ENCODE results near the gene IL4.
"Not testable (repeated sequence)": the region's sequence is repeated elsewhere in the genome, so short reads cannot be mapped to it uniquely, and the experiment has no call there.

Gene IL4

GRCh38 chr5:132674671-132675506, 1.1 kb downstream of the IL4 start:
- no peak for FAIRE-seq

GRCh38 chr5:132675936-132676689, 2.3 kb downstream of the IL4 start:
- no peak for FAIRE-seq

- FAIRE-seq = no peak
Measured at GRCh38 chr5:132677191-132677590, 3.4 kb downstream of the IL4 start.

GRCh38 chr5:132677682-132678400, 4.1 kb downstream of the IL4 start:
- no peak for FAIRE-seq

- FAIRE-seq = no peak
Measured at GRCh38 chr5:132678735-132679134, 4.9 kb downstream of the IL4 start.

GRCh38 chr5:132679166-132679565, 5.4 kb downstream of the IL4 start:
- FAIRE-seq = no peak

GRCh38 chr5:132679717-132680380, 6.1 kb downstream of the IL4 start:
- FAIRE-seq = no peak

GRCh38 chr5:132680780-132681475, 7.1 kb downstream of the IL4 start:
- FAIRE-seq = no peak

- FAIRE-seq = no peak
Measured at GRCh38 chr5:132681476-132681831, 7.7 kb downstream of the IL4 start.

GRCh38 chr5:132681983-132682382, 8.2 kb downstream of the IL4 start:
- no peak for FAIRE-seq

GRCh38 chr5:132684491-132684890, 10.7 kb downstream of the IL4 start:
- FAIRE-seq = no peak

GRCh38 chr5:132684922-132685720, 11.3 kb downstream of the IL4 start:
- FAIRE-seq = no peak

GRCh38 chr5:132686193-132686592, 12.4 kb downstream of the IL4 start:
- FAIRE-seq = no peak

GRCh38 chr5:132687995-132688394, 14.2 kb downstream of the IL4 start:
- no peak for FAIRE-seq

- no peak for FAIRE-seq
Measured at GRCh38 chr5:132688536-132689339, 14.9 kb downstream of the IL4 start.

- FAIRE-seq = no peak
Measured at GRCh38 chr5:132689513-132689912, 15.7 kb downstream of the IL4 start.

- no peak for FAIRE-seq
Measured at GRCh38 chr5:132690156-132690555, 16.4 kb downstream of the IL4 start.

GRCh38 chr5:132691755-132692631, 18.2 kb downstream of the IL4 start:
- not testable (repeated sequence) for FAIRE-seq

GRCh38 chr5:132692632-132692967, 18.8 kb downstream of the IL4 start:
- FAIRE-seq = no peak

GRCh38 chr5:132695956-132696355, 22.2 kb downstream of the IL4 start:
- FAIRE-seq = no peak

Measured in endometrium (tissue), 2 donors.